HG03196 (cell line): Measurements from ENCODE around the gene MISFA.
A peak's percentile ranks its signal among the peaks of the same experiment; 100 is the strongest.
"Not testable (repeated sequence)": the region's sequence is repeated elsewhere in the genome, so short reads cannot be mapped to it uniquely, and the experiment has no call there.

Source experiments
- ATAC-seq: cut with Tn5 transposase; IDR thresholded peaks from one replicate; pipeline ENCODE4 v1.9.1; 2021; ENCODE audit not compliant: unreplicated experiment

MISFA gene

DNA sequence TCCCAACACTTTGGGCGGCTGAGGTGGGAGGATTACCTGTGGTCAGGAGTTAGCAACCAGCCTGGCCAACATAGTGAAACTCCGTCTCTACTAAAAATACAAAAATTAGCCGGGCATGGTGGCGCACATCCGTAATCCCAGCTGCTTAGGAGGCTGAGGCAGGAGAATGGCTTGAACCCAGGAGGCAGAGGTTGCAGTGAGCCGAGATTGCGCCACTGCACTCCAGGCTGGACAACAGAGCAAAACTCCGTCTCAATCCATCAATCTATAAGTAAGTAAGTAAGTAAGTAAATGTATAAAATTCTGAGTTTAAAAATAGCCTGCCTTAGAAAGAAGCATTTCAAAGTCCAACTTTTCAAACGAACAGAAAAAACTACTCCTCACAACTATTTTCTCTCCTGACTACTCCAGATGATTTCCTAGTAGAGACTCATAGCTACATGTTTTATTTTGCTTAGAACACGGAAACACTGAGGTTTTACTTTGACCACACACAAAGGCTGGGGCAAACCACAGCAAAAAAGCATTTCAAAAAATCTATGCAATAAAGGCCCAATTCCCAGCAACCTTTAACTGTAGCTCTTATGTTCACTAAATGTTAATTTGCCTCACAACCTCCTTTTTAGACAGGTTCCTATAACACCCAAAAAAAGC is 18.2 kb downstream of the MISFA start:
- peak; percentile 40 for ATAC-seq

DNA sequence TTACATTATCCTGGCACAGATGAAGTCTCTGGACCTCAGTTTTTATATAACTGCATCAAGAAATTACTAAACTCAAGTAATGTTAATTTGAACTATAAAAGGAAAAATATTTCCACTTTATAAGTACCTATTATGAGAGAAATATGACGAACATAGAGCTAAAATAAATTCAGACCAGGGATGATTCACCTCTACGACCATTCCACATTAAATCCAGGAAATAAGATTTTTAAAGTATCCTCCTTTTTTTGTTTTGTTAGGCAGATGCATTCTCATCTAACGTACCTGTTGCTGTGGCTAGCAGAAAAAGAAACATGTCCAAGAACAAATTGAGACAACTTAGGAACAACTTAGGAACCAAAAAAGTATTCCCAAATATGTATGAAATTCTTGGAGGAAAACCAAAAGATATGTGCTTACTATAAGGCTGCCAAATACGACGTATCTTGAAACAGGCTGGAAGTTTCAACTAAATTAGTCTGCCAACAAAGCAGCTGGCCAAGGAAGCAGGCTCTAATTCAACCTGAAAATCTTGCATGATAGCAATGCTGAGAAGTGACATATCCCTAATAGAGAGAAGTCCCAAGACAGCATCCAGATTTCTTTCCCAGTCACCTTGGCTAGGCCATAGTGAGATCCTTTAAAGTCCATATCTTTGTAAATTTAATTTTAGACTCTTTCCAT is 18.9 kb downstream of the MISFA start:
- no peak for ATAC-seq

- ATAC-seq = no peak
Measured at GRCh38 chr11:18623707-18624106, 24.1 kb downstream of the MISFA start.

GRCh38 chr11:18624161-18624560 is 24.6 kb downstream of the MISFA start:
- no peak for ATAC-seq

GRCh38 chr11:18632841-18633240 is 33.3 kb downstream of the MISFA start:
- ATAC-seq = no peak

- ATAC-seq = peak; percentile 61
Measured at GRCh38 chr11:18633256-18634139, 33.9 kb downstream of the MISFA start.

- ATAC-seq = peak; percentile 91
Measured at GRCh38 chr11:18634140-18635032, 34.8 kb downstream of the MISFA start, which contains the start of gene SPTY2D1. Gene SPTY2D1, minus strand, starts transcription at chr11:18634342. Its CDS starts 85 bp downstream, at chr11:18634257.

DNA sequence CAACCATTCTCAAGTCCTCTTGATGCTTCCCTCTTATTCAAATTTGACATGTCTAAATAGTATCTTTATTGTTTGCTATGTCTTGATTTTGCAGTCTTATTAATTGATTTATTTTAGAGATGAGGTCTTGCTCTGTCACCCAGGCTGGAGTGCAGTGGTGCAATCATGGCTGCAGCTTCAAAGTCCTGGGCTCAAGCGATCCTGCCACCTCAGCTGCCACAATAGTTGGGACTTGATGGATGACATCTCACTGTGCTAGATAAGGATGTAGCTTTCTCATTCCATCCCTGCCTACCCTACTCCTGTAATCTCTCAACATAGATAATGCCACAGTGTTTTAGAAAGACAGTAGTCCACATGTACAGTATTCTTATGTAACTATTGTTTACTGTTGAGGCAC is 42.1 kb downstream of the MISFA start:
- no peak for ATAC-seq

GRCh38 chr11:18643034-18643433 is 43.4 kb downstream of the MISFA start:
- not testable (repeated sequence) for ATAC-seq

DNA sequence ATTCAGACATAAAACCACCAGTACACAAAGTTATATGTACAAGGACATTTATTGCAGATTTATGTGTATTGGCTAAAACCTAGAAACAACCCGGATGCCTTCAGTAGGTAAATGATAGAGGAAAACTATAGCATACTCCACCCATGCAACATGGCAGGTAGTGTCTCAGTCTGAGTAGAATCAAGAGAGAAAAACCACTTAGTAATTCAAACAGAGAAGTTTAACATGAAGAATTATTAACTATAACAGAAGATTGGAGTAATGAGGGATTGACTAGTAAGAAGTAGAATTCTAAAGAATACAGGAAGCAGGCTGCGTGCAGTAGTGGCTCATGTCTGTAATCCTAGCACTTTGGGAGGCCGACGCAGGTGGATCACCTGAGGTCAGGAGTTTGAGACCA is 50.8 kb downstream of the MISFA start:
- peak; percentile 41 for ATAC-seq

DNA sequence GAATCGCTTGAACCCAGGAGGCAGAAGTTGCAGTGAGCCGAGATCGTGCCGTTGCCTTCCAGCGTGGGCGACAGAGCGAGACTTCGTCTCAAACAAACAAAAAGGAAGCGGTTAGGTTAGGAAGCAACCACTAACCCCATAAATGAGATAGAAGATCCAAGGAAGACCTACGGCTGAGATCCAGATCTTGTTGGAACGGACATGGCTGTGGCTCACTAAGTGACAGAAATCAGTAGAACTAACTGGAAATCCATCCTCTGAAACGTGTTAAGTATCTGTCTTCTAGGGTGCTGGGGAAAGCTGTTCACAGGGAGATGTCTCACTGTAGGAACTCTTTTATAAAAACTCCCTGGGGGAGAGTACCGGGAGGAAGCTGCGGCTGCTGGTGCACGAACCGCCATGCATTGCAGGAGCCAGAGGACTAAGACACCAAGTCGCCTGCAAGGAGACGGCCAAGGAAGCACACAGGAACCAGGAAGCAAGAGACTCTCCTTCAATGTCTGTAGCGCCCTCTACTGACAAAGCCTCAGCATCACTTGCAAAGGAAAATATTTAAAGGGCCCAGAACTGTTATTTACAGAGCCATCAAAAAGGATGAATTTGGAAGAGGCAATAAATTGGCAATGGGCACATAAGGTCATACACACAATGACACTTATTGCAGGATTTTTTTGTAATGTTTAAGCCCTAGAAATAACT is 51.4 kb downstream of the MISFA start:
- ATAC-seq = peak; percentile 76
